ENCODE measurements around the gene ASAP2.

DNA sequence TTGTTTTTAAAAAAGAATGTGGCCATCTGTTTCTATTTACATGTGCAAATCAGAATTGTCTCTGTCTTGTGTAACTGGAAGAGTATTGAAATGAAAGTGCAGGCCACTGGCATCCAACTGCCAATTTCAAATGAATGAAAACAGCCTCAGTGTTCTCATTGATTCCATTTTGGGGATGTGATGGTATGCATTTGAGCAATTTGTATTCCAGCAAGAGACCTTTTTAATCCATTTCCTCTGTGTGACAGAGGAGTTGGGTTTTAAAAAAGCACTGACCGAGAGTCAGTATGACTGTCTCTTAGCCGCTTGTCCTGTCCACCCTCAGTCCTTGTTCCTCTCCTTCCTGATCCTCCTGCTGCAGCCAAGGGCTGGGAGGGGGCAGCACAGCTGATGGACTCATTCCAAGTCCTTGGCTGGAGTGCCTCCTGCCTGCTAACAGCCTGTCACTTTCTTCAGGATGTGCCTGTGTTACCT is 50.0 kb downstream of the ASAP2 start:
- TF ChIP-seq POLR2A (IDR thresholded peaks at IDR 0.05) (no peak), EP300 (IDR thresholded peaks at IDR 0.05) (no peak)
- TF ChIP-seq, protein P1, sequence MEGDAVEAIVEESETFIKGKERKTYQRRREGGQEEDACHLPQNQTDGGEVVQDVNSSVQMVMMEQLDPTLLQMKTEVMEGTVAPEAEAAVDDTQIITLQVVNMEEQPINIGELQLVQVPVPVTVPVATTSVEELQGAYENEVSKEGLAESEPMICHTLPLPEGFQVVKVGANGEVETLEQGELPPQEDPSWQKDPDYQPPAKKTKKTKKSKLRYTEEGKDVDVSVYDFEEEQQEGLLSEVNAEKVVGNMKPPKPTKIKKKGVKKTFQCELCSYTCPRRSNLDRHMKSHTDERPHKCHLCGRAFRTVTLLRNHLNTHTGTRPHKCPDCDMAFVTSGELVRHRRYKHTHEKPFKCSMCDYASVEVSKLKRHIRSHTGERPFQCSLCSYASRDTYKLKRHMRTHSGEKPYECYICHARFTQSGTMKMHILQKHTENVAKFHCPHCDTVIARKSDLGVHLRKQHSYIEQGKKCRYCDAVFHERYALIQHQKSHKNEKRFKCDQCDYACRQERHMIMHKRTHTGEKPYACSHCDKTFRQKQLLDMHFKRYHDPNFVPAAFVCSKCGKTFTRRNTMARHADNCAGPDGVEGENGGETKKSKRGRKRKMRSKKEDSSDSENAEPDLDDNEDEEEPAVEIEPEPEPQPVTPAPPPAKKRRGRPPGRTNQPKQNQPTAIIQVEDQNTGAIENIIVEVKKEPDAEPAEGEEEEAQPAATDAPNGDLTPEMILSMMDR (IDR thresholded peaks at IDR 0.05), result no peak

Measured in tibial nerve (tissue), 4 donors.